Measurements from ENCODE around the gene EGLN1.

The EGLN1 gene

DNA sequence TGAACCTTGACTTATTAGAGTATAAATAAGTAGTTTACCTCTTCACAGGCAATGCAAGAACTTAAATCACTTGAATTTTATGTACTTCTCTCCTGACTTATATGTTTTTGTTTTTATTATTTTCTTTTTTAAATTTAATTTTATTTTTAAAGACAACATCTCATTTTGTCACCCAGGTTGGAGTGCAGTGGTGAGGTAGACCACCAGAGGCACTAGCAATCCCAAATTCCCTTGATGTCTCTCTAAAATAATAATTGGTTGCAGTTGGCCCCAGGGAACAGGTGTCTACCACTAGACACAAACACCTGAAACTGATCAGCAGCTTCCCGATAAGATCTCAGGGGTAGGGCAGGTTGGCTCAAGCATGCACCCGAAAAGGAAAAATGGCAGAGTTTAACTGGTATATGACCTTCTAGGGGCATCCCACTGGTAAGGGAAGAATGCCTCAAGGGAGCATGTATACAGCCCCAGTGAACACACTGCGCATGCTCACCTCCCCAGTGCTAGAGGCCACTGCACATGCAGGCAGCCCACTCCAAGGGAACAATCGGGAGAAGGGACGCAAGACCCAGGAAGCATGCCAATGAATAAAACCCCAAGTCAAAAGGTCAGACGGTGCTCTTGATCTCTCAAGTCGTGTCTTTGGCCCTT is 99.1 kb downstream of the EGLN1 start:
- in situ Hi-C loops (cut with MboI; ENCODE audit: low pct_unique_long_range_greater_than_20kb, low sequenced_read_pairs, unreplicated experiment) = no loop called here
- TF ChIP-seq, protein P1, sequence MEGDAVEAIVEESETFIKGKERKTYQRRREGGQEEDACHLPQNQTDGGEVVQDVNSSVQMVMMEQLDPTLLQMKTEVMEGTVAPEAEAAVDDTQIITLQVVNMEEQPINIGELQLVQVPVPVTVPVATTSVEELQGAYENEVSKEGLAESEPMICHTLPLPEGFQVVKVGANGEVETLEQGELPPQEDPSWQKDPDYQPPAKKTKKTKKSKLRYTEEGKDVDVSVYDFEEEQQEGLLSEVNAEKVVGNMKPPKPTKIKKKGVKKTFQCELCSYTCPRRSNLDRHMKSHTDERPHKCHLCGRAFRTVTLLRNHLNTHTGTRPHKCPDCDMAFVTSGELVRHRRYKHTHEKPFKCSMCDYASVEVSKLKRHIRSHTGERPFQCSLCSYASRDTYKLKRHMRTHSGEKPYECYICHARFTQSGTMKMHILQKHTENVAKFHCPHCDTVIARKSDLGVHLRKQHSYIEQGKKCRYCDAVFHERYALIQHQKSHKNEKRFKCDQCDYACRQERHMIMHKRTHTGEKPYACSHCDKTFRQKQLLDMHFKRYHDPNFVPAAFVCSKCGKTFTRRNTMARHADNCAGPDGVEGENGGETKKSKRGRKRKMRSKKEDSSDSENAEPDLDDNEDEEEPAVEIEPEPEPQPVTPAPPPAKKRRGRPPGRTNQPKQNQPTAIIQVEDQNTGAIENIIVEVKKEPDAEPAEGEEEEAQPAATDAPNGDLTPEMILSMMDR (IDR thresholded peaks at IDR 0.05; ENCODE audit: extremely low read depth, insufficient read depth, missing control alignments) = no peak
- no peak for DNase-seq (ENCODE audit: low spot score)

DNA sequence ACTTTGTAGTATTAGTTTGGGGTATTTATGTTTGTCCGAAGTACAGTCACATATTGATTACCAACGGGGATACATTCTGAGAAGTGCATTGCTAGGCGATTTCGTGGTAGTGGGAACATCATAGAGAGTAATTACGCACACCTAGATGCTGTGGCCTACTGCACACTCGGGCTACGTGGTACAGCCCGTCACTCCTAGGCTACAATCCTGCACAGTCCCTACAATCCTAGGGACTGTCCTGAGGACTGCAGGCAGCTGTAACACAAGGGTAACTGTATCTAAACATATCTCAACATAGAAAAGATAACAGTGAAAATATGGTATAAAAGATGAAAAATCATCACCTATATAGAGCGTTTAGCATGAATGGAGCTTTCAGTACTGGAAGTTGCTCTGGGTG is 103.0 kb downstream of the EGLN1 start:
- TF ChIP-seq, protein P1 (IDR thresholded peaks at IDR 0.05; ENCODE audit: extremely low read depth, insufficient read depth, missing control alignments) = no peak
- in situ Hi-C loops (cut with MboI; ENCODE audit: low pct_unique_long_range_greater_than_20kb, low sequenced_read_pairs, unreplicated experiment) = no loop called here
- no peak for DNase-seq (ENCODE audit: low spot score)

DNA sequence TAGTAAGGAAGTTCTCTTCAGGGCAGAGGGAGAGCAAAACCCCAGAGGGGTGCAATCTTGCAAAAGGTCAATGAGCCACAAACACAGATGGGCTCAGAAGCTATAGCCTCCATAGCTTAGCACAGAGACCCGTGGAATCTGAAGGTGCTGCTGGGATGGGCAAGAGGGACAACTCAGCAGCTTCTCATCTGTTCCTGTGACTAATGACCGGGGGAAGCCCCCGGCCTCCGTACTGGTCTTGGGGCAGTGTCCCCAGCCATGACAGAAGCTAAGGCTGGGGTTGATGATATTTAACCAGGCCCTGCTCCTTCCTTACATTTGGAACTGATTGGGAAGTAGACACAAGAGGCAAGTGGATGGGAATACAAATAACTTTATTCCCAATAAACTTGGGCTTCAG is 103.5 kb downstream of the EGLN1 start:
- TF ChIP-seq, protein P1 (IDR thresholded peaks at IDR 0.05; ENCODE audit: extremely low read depth, insufficient read depth, missing control alignments) = no peak
- in situ Hi-C loops (cut with MboI; ENCODE audit: low pct_unique_long_range_greater_than_20kb, low sequenced_read_pairs, unreplicated experiment) = no loop called here
- DNase-seq (ENCODE audit: low spot score) = no peak

DNA sequence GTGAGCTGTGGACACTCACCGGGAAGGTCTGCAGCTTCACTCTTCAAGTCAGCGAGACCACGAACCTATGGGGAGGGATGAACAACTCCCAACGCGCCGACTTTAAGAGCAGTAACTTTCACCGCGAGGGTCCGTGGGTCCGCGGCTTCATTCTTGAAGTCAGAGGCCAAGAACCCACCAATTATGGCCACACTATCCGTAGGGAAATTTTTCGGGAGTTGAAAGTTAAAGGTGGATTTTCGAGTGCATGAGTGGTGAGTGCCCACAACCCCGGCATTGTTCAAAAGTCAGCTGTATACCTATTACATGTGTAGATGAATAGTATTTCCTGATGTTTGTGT is 104.1 kb downstream of the EGLN1 start:
- in situ Hi-C loops (cut with MboI; ENCODE audit: low pct_unique_long_range_greater_than_20kb, low sequenced_read_pairs, unreplicated experiment) = no loop called here
- no peak for DNase-seq (ENCODE audit: low spot score)
- TF ChIP-seq, protein P1 (IDR thresholded peaks at IDR 0.05; ENCODE audit: extremely low read depth, insufficient read depth, missing control alignments) = no peak

DNA sequence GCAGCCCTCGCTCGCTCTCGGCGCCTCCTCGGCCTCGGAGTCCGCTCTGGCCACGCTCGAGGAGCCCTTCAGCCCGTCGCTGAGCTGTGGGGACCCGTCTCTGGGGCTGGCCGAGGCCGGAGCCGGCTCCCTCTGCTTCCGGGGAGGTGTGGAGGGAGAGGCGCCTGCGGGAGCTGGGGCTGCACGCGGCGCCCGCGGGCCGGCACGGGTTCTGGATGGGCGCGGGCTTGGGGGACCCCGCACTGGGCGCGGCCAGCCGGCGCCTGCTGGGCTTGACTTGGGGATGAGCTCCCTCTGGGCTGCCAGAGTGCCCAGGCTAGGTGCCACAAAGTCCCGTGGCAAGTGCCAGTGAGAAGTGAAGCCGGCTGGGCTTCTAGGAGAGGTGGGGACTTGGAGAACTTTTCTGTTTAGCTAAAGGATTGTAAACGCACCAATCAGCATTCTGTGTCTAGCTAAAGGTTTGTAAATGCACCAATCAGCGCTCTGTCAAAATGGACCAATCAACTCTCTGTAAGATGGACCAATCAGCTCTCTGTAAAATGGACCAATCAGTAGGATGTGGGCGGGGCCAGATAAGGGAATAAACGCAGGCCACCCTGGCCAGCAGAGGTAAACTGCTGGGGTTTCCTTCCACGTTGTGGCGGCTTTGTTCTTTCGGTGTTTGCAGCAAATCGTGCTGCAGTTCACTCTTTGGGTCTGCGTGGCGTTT is 104.6 kb downstream of the EGLN1 start:
- in situ Hi-C loops (cut with MboI; ENCODE audit: low pct_unique_long_range_greater_than_20kb, low sequenced_read_pairs, unreplicated experiment) = no loop called here

DNA sequence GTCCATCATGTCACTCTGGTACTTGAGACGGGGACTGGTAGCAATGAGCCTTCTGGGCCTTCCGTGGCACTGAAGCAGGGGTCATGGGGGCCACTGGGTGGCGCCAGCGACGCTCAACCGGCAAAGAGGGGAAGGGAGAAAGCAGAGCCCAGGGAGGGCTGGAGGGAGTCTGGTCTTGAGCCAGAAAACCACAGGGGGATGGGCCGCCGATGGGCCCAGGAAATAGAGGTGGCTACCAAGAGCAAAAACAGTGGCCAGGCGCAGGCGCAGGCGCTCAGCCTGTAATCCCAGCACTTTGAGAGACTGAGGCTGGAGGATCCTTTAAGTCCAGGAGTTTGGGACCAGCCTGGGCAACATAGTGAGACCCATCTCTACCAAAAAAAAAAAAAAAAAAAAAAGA is 106.2 kb downstream of the EGLN1 start:
- in situ Hi-C loops (cut with MboI; ENCODE audit: low pct_unique_long_range_greater_than_20kb, low sequenced_read_pairs, unreplicated experiment) = no loop called here
- peak; percentile 57 for DNase-seq (ENCODE audit: low spot score)
- TF ChIP-seq, protein P1 (IDR thresholded peaks at IDR 0.05; ENCODE audit: extremely low read depth, insufficient read depth, missing control alignments) = peak; percentile 91

More for the DNA sequence above, 104.6 kb downstream of the EGLN1 start:
- no peak for DNase-seq (ENCODE audit: low spot score)
- TF ChIP-seq, protein P1 (IDR thresholded peaks at IDR 0.05; ENCODE audit: extremely low read depth, insufficient read depth, missing control alignments) = no peak
